ENCODE data around the gene SRPRA.

The SRPRA gene

DNA sequence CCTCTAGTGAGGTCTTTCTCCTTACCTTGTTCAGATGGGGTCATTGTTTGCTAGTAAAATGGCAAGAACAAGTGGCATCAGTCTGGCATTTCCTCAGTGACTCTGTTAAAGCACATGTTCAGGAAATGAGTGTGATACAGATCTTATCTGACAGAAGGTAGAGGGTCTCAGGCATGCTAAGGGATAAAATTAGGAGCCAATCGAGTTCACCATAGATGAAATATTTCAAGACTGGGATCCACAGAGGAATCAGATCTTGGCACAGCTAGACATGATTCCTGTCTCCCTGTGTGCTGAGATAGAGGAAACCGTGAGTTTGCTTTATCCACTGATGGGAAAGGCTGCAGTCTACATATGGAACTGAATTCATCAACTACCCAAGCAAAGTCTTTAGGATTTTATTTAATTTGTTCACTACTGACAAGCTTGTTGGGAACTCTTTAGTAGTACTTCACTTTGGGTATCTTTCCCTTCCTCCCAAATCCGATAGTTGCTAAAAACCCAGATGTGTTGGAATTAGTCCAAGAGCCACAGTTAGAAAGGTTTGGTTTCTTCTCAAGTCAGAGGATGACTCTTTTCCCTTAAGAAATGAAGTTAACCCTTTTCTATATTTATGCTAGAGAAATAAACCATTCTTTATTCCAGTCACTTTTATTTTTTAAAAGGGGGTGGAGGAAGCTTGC is 38.7 kb downstream of the SRPRA start:
- no peak for DNase-seq (ENCODE audit: low spot score)

DNA sequence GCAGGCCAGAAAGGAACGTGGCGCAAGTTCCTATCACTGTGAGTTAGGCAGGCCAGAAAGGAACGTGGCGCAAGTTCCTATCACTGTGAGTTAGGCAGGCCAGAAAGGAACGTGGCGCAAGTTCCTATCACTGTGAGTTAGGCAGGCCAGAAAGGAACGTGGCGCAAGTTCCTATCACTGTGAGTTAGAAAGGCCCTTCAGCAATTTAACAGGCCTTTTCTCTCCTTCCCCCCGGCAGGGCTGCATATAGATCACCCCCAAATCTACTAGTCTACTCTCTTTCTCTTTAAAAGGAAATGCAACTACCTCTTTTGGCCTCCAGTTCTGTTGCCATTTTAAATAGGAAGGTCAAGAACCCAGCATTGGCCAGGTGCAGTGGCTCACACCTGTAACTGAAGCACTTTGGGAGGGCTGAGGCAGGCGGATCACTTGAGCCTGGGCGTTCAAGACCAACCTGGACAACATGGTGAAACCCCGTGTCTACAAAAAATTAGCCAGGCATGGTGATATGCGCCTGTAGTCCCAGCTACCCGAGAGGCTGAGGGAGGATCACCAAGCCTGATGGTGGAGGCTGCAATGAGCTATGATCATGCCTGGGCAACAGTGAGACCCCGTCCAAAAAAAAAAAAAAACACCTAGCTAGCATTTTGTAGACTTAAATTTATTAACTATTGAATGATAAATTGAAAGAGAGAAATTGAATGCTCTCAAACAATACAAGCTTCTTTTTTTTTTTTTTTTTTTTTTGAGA is 42.2 kb downstream of the SRPRA start:
- no peak for DNase-seq (ENCODE audit: low spot score)

DNA sequence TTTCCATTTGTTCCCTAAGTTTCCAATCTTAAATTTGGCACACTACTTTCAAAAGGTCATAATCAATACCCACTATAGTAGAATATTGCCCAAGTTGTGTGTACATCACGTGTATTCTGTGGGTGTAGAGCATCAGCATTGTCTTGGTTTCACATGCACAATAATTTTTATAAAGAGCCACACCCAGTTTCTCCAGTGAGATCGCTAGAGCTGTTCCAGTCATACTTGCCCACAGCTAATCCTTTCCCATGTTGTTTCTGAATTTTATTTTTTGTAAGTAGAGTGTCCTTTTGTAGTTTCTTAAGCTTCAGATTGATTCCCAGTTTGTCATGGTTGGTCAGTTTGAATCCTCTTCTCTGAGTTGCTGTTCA is 43.4 kb downstream of the SRPRA start:
- no peak for DNase-seq (ENCODE audit: low spot score)

DNA sequence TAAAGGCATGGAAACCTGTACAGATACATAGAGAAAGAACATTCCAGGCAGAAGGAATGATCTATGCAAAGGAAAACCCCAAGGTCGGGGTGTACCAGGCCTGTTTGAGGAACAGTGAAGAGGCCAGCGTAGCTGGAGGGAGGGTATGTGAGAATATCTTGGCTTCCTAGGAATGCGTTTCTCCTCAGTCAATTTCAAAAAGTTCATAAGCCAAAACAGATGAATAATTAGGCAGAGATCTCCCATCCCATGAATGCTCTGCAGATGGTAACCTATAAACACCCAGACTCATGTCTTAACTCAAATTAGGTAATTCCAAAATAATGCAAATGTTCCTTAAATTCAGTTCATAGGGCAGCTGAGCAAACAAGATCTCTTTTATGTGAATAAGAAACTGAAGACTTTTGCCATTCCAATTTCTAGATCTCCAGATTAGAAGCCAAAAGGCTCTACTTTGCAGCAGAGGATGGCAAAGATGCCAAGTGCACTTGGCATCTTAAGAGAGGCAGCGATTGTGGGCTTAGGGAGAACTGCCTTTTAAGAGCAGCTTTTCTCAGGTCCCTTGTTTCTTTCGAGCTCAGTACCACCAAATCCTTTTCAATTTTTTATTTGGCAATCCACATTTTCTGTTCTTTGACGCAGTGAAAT is 43.9 kb downstream of the SRPRA start:
- no peak for DNase-seq (ENCODE audit: low spot score)

DNA sequence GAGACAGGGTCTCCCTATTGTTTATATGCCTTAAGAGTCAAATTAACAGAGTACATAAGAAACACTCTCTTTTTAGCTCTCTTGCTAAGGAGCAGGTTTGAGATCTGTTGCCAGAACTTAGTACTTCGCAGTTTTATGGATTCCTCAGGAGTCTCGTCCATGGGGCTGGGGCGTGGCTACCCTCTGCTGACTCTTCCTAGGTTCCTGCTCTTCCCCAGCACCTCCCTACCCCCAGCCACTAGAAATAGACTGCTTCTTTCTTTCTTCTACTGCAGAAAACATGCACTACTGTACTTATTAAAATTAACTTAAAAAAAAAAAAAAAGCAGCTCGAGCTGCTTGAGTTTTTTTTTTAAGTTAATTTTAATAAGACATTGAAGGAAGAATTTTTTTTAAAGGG is 49.1 kb downstream of the SRPRA start:
- DNase-seq (ENCODE audit: low spot score): no peak

DNA sequence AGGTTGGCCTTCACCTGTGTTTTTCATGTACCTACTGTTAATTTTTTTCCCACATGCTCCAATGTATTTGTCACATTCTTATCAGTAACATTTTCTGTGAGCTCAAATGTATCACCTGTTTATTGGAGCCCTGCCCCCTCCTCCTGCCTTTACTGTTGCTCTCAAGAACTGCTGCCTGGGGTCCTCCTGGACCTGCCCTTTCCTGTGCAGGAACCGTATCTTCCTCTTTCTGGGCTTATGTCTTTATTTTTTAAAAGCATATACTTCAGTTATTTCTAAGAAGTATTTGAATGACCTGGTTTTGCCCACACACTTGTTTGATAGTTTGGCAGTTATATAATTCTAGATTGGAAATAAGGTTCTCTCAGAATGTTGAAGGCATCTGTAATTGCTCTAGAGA is 51.2 kb downstream of the SRPRA start:
- no peak for DNase-seq (ENCODE audit: low spot score)

DNA sequence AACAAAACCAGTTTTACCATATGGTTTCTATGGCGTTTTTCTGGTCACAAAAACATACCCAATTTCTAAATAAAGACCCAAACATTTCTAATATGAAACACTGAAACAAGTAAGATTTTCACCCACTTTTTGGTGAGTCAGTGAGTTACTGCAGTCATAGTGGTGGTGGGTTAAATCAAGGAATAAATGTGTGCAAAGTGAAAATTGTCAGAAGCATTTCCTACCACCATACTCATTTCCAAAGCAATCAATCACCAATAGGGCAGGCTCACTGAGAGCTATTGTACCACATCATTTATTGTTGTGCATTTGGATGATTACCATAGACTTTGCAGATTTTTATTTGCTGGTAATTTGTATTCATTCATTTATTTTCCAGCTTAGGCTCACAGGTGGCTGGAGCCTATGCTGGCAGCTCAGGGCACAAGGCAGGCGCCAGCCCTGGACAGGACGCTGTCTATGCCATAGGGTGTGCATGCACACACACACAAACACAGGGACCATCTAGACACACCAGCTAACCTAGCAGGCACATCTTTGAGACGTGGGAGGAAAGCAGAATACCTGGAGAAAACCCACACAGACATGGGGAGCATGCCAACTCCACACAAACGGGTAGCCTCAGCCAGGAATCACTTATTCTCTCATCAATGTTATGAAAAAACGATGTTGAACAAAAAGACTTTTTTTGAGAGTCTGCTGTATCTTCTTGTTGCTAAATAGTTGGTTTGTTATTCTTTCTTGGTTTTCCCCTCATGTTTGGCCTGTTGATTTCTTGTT is 52.0 kb downstream of the SRPRA start:
- no peak for DNase-seq (ENCODE audit: low spot score)

DNA sequence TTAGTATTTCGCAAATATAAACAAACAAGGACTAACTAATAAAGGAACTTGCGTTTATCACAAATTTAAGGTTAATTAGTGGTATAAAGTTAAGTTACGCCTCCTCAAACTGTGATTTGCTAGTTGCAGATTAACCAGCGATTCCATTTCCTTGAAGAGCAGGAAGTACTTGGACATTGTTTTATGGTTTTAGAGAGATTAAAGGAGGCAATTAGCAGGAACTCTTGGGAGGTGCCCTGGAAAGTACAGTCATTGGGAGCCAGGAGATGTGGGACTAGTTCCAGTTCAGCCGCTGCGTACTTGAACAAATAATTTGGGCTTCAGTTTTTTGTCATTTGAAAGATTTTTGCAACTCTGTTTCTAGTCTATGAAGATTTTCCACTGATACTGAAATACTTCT is 53.9 kb downstream of the SRPRA start:
- no peak for DNase-seq (ENCODE audit: low spot score)

DNA sequence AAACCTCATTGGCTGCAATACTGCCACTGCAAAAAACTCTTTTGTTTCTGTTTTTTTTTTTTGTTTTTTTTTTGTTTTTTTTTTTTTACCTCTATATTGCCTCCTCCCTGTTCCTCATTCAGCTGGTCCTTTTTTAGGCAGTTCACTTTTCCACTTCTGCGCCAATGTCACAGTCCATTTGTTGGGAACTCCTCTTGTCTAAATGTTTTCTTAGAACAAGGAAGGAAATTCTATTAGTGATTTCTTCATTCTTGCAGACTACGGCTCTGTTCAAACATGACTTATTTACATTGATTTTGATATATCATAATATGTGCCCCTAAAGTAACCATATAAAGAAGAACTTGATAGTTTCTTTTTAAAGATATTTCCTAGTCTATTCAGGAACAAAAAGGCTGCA is 54.3 kb downstream of the SRPRA start:
- no peak for DNase-seq (ENCODE audit: low spot score)
